Spleen (tissue), 7 donors: ENCODE data around the gene NR3C2.

Experiments
- CTCF ChIP-seq, 11 experiments: fragments of 200-600 bp in 7 of 11; fragments of 450-650 bp in 4 of 11; sonication (generic) in 4 of 11; IDR thresholded peaks in 8 of 11; conservative IDR thresholded peaks in 3 of 11; 1 replicate in 7 of 11; 2 replicates in 4 of 11; pipeline versions ENCODE4 v1.4.0 to v1.8.0; 2016 to 2021; ENCODE audit warnings: antibody characterized with exemption in 11 of 11, inconsistent platforms in 4 of 11, mild to moderate bottlenecking in 1 of 11
- POLR2A ChIP-seq, 3 donors: fragments of 450-650 bp; IDR thresholded peaks; one replicate each; pipeline ENCODE4 v1.5.1; 2017; ENCODE audit warnings: antibody characterized with exemption in 3 of 3, mild to moderate bottlenecking in 1 of 3
- donor health status: DM: no; HTN: no; CAD: no; lungs with moderate emphysema.
- donor health status: DM: no; HTN: no; CAD: no.
- donor health status: DM: no; HTN: no; CAD: no.

DNA sequence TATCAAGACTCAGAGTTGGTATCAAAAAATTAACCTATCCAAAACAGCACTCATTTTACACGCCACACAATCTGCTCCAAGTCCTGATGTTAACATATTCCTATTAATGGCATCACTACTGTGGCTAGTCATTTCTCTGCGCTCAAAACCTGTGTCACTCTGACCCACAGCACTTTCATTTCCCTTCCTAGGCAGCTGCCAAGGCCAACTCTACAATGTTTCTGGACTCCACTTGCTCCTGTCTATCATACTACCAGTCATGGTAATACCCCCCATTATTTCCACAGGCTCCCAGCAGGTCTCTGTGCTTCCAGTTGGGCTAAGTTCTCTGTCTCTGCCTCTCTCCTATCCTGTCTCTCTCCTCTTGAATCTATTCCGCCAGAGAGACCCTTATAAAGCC, 323.6 kb downstream of the NR3C2 start:
- no peak for TF ChIP-seq POLR2A (IDR thresholded peaks at IDR 0.05)
- no peak for TF ChIP-seq CTCF (IDR thresholded peaks at IDR 0.05 in 8 of 11, conservative IDR thresholded peaks at IDR 0.05 in 3 of 11)
